NCI-H2171 treated with DMSO at 0.1 percent for 48 hours (cell line): ENCODE data around the gene LRRC37A2.
"Not testable (repeated sequence)": the region's sequence is repeated elsewhere in the genome, so short reads cannot be mapped to it uniquely, and the experiment has no call there.

Experiments used
- DNase-seq: peaks from one replicate; lab custom pipeline; 2025; lab: John Stamatoyannopoulos, UW

Gene LRRC37A2

DNA sequence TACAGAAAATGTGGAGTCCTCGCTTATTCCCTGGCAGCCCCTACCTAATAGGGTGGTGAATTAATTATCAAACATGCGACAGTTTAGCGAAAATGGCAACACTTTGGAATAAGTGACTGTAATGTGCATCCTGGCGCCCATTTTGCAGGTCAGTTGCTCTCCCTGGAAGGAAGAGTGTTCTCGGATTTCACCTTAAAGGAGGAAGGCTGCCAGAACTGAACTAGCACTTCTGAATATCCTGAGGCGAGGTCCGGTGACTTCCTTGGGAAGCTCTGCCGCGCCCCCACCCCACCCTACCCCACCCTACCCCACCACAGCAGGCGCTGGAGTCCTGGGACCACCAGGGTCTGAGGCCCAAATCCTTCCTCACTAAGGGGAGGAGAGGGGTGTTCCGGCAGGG lies at the start of gene LRRC37A2:
LRRC37A2 (plus strand) TSS at position 301 of the 400 bp plus-strand sequence. CDS start 245 bp downstream, outside the sequence.
- DNase-seq = not testable (repeated sequence)

- DNase-seq = not testable (repeated sequence)
Measured at GRCh38 chr17:46467618-46468017, 44.6 kb upstream of the LRRC37A2 start.

- DNase-seq = not testable (repeated sequence)
Measured at GRCh38 chr17:46474489-46474888, 37.8 kb upstream of the LRRC37A2 start.

DNA sequence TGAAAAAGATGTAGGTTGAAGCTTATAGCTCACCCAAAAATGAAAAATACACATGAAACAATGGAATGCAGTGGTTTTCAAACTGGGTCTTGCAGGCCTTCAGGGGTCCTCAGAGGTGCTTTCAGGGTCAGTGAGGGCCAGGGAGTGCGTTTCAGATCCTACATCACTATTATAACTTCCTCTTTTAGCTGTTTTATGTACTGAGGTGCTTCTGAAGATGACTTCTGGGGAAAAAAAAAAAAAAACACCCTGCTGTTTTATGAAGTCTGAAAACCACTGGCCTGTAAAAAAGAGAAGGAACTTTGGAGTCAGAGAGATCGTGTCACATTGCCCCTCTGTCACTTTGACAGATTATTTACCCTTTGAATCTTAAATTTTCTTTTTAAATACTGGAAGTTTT lies 36.7 kb upstream of the LRRC37A2 start:
- not testable (repeated sequence) for DNase-seq

DNA sequence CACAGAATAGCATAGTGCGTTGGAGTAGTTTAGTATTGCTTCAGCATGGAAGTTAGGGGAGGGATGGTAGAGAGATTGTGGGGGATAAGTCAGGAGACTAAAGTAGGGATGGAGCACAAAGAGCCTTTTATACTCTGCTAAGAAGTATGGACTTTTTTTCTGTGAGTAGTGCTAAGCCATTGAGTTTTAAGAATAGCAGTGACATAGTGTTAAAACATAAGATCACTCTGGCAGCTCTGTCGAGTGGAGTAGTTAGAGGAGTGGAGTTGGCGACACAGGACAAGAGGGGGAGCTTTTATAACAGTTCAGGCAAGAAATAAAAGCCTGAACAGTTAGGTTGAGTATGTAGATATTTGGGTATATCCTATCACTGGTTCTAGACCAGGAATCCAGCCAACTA lies 33.4 kb upstream of the LRRC37A2 start:
- DNase-seq = not testable (repeated sequence)

- not testable (repeated sequence) for DNase-seq
Measured at GRCh38 chr17:46481310-46481709, 31.0 kb upstream of the LRRC37A2 start.

DNA sequence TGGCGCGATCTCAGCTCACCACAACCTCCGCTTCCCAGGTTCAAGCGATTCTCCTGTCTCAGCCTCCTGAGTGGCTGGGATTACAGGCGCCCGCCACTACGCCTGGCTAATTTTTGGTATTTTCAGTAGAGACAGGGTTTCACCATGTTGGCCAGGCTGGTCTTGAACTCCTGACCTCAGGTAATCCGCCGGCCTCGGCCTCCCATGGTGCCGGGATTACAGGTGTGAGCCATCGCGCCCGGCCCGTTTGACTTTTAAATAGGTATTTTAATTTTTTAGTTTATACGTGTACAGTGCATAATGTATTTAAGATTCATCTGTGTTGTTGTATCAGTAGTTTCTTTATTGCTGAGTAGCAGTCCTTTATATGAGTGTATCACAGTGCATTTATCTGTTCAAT lies 20.2 kb upstream of the LRRC37A2 start:
- DNase-seq = not testable (repeated sequence)

GRCh38 chr17:46499437-46500139 lies 12.7 kb upstream of the LRRC37A2 start:
- not testable (repeated sequence) for DNase-seq

DNA sequence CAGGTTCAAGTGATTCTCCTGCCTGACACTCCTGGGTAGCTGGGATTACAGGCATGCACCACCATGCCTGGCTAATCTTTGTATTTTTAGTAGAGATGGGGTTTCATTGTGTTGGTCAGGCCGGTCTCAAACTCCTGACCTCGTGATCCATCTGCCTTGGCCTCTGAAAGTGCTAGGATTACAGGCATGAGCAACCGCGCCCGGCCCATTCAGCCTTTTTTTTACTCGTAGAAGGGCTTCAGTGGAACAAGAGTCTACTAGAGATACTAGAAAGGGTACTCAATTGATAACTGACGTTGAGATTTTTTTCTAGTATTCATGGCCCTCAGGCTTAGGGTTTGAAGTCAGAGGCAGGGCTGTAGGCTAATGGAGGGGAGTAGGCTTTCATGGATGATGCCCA lies 6.4 kb upstream of the LRRC37A2 start:
- DNase-seq = not testable (repeated sequence)

- DNase-seq = not testable (repeated sequence)
Measured at GRCh38 chr17:46534716-46535115, 22.4 kb downstream of the LRRC37A2 start.

DNA sequence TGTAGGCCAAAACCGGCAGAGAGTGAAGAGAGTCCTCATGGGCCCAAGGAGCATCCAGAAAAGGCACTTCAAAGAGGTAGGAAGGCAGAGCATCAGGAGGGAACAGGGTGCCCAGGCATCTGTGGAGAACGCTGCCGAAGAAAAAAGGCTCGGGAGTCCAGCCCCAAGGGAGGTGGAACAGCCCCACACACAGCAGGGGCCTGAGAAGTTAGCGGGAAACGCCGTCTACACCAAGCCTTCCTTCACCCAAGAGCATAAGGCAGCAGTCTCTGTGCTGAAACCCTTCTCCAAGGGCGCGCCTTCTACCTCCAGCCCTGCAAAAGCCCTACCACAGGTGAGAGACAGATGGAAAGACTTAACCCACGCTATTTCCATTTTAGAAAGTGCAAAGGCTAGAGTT lies 36.3 kb downstream of the LRRC37A2 start:
- DNase-seq = not testable (repeated sequence)

GRCh38 chr17:46559155-46559554 lies 46.9 kb downstream of the LRRC37A2 start:
- not testable (repeated sequence) for DNase-seq

DNA sequence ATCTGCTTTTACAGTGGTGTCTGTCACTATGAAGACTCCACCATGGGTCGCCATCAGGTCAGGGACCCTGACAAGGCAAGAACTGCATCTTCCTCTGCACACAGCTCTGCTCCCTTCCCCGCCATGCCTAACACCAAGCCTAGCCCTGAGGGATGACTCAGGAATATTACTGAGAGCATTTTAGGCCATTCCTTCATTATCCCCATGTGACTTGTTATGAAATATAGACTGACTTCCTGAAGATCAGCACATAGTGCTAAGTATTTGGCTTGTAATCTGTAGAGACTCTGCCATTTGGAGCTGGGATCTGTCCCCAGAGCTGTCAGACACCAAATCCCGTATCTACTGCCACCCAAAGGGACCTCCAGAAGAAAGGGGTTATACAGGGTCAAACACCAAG lies 47.8 kb downstream of the LRRC37A2 start:
- not testable (repeated sequence) for DNase-seq

- DNase-seq = not testable (repeated sequence)
Measured at GRCh38 chr17:46566284-46566683, 54.0 kb downstream of the LRRC37A2 start.

DNA sequence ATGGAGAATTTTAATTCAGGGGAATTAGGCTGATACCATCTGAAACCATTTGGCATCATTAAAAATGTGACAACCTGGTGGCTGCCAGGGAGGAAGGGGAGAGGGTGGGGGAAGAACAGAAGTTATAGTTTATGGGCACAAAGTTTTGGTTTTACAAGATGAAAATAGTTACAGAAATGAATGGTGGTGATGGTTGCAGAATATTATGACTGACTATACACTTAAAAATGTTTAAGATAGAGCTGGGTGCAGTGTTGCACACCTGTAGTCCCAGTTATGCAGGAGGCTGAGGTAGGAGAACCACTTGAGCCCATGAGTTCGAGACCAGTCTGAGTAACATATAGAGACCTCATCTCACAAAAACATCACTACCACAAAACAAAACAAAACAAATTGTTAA lies 54.7 kb downstream of the LRRC37A2 start:
- DNase-seq = not testable (repeated sequence)

GRCh38 chr17:46571796-46572195 lies 59.5 kb downstream of the LRRC37A2 start:
- DNase-seq = not testable (repeated sequence)

DNA sequence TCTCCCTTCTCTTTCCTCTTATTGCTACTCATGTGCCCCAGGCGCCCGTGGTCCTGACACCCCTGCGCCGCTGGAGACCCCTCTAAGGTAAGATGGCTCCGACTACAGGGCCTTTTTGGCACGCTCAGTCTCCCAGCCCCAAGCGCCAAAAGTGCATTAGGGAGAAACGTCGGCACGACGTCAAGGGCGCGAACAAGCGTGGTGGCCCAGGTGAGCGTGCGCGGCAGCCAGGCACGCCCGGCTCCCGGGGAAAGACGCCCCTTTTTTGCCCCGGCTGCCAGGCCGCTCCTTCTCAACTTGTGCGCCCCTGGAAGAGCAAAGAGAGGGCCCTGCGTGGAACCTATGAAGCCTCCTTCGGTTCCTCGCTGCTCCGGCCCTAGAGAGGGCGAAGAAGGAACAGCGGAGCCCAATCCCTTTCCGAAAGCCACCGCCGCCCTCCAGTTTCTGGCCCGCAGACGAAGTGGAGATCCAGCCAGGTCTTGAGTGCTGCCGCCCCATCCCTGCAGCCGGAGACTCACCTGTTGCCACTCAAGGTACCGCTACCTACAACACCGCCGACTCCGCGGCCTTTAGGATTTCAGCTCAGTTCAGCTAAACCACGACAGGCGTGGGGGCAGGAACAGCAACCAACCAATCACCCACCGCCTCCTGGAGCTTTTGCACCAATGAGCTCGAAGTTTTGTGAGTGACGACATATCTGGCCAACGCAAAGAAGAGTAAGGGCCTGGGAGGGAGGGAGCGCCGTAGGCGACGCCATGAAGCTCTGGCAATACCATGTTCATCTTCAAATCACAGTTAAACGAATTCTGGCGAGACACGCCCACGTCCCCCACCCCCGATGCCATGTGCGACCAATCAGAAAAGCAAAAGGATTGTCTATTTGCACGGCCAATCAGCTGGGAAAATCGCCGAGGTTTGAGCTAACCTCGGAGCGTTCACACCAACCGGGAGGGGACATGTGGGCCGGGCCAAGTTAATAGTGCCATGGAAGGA lies 67.1 kb downstream of the LRRC37A2 start, which contains the start of gene ARL17A:
ARL17A (minus strand) TSS at position 609 of the 993 bp plus-strand sequence. CDS start 3,369 bp downstream, outside the sequence.
- DNase-seq = not testable (repeated sequence)

DNA sequence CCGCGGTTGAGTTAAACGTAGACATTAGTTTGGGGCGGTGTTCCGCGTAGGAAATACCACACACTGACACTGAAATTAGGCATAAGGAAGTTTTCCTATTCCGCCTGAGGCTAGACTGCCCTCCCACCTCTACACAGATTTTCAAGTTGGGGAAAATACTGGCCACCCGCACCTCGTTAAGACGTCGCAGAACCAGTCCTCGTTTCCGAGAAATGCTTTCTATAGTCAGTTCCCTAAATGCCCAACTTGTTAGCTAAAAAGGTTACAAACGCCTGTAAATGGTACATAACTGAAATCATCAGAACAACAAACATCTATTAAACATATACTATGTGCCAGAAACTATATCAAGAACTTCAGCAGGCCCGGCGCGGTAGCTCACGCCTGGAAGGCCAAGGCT lies 67.8 kb downstream of the LRRC37A2 start:
- not testable (repeated sequence) for DNase-seq

DNA sequence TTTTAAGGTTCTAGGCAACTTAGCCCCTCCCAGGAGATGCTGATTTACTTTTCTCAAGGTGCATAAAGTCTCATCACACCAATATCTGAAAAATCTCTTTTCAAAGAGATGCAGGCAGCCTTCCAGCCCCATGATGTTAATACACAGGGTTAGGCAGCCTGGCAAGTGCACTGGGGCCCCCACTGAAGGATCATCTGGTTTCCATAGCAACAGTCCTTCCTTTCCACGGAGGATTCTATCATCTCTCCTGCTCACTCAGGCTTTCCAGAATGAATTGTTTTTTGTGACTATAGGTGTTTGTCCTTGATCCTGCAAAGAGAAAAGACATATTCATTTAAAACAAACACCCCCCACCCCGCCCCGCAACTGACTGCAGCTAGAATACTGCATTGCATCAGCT lies 73.2 kb downstream of the LRRC37A2 start:
- not testable (repeated sequence) for DNase-seq

DNA sequence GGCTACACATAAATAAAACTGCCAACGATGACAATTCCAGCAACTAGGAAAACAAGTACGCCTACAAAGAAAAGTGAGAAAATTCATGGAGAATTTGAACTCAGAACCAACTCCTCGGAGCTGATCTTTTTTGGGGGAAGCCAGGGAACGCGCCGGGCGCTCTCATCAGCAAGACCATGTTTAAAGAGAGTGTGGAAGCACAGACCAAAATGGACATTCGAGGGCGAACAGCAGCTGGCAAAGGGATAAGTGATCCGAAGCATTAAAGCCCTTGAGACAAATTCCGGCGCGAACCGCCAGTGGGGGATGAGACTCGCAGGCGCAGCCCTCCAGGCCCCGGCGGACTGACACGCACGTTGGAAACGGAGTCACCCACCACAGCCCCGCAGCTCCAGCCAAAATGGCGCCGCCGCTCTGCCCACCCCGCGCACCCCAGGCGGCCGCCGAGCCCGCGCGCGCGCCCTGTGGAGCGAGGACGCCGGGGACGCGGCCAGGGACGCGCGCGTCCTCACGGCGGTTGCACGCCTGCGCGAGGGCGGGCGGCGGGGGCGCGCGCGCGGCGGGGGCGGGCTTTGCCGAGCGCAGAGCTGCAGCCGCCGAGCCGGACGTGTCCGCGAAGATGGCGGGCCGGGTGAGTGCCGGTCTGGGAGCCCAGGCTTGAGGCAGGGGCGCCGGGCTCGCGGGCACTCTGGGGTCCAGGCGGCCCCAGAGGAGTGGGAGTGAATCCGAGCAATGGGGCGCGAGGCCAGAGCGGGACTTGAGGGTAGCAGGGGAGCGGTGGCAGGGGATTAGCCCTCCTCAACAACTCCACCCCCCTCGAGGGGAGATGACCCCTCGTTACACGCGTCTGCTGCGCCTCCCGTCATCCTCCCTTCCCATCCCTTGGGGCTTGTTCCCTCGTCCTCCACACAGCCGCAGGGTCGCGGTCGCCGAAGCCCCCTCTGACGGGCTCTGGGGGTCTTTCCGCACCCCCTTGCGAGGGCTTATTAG lies 78.2 kb downstream of the LRRC37A2 start, which contains the start of gene NSF:
NSF (plus strand) TSS at position 513 of the 990 bp plus-strand sequence; CDS start at position 620, 107 bp downstream.
- not testable (repeated sequence) for DNase-seq

DNA sequence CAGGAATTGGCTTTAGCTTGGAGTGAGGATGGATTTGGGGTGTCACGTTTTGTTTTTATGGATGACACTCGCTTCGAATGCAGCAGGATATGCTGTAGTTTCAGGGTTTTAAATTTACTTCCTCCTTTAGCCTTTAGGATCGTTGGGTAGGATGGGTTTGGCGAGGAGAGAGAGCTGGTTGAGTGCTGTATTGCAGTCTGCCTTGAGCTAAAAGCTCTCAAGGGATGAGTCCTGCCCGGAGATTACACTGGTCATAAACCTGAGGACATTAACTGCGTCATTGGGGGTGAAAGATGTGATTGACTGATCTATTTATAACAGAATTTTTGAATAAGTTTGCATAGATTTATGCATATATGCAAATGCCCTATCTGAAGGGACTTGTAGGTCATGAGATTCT lies 79.1 kb downstream of the LRRC37A2 start:
- not testable (repeated sequence) for DNase-seq
